HUES6 (cell line): ENCODE measurements around the gene SAC3D1.
A peak's percentile ranks its signal among the peaks of the same experiment; 100 is the strongest.
"Not testable (repeated sequence)": the region's sequence is repeated elsewhere in the genome, so short reads cannot be mapped to it uniquely, and the experiment has no call there.

ENCODE experiments used
- H3K27ac ChIP-seq: 2 replicates; pipeline ENCODE4 v1.7.0; 2013; ENCODE audit warnings: low read depth, mild to moderate bottlenecking, low read length, inconsistent platforms
- H3K27me3 ChIP-seq: 2 replicates; pipeline ENCODE4 v1.6.1; 2013; ENCODE audit warnings: low read length; ENCODE audit not compliant: control insufficient read depth, insufficient read depth
- H3K36me3 ChIP-seq: 2 replicates; pipeline ENCODE4 v1.6.1; 2013; ENCODE audit warnings: low read length; ENCODE audit not compliant: control insufficient read depth, insufficient read depth
- H3K4me1 ChIP-seq: 2 replicates; pipeline ENCODE4 v1.6.1; 2013; ENCODE audit warnings: low read length; ENCODE audit not compliant: control insufficient read depth, insufficient read depth
- H3K4me3 ChIP-seq: 2 replicates; pipeline ENCODE4 v1.5.1; 2013; ENCODE audit warnings: low read depth, low read length
- H3K9ac ChIP-seq: one replicate; pipeline ENCODE4 v1.6.1; 2013; ENCODE audit warnings: mild to moderate bottlenecking, low read length
- H3K9me3 ChIP-seq: 2 replicates; pipeline ENCODE4 v1.6.1; 2013; ENCODE audit warnings: low read depth, low read length; ENCODE audit not compliant: control insufficient read depth, insufficient read depth

Gene SAC3D1

DNA sequence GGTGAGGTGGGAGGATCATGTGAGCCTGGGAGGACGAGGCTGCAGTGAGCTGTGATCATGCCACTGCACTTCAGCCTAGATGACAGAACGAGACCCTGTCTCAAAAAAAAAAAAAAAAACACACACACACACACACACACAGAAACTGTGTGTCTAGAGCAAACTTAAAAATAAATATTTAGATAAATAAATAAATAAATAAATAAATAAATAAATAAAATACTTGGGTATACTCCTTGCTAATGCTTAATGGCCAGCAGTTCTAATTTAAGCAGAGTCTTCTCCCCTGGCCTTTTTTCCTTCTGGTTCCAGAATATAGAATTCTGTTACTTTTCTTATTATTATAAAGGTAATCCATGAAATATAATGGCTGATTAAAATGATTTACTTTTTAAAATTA, 32.1 kb upstream of the SAC3D1 start:
- no peaks in the 10 kb centered on the region for H3K4me1 ChIP-seq
- H3K4me3 ChIP-seq: no peak overlapping the region

DNA sequence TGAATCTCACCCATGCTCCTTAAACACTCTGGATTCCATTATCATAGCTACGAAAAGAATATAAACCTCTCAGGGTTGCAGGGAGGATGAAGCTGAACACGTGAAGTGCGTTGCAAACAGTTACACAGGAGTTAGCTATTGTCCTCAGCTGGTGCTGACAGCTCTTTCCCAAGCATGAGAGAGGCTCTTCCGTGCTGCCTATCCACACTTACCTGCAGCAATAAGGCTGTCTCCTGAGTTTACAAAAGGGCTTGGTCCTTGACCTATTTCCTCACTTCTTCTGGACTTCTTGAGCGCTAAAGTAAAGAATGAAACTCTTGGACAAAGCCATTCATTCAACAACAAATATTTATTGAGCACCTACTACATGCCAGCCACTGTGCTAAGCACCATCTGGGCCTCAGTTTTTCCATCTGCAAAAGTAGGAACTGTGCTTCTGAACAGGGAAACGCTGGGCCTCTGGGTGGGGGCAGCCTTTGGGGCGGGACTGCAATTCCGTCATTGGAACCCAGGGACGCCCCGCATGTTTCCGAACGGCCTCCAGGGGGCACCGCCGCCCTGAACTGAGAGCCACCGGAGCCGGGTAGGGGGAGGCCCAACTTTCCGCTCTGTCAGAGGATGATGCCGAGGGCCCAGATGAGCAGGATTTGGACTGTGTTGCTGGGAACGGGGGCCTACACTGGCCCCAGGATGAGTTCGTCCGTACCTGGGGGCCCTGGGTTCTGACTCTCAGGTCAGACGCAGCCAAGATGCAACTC, 27.7 kb upstream of the SAC3D1 start:
- peak overlapping the region; percentile 81 for H3K27ac ChIP-seq
- H3K4me1 ChIP-seq: no peaks in the 10 kb centered on the region
- no peaks in the 10 kb centered on the region for H3K9me3 ChIP-seq
- H3K27me3 ChIP-seq: no peaks in the 10 kb centered on the region
- H3K4me3 ChIP-seq: peak overlapping the region; percentile 85
- H3K9ac ChIP-seq: peak overlapping the region; percentile 84
- peaks cover 18% of the 10 kb centered on the region for H3K36me3 ChIP-seq

More for the DNA sequence above, 32.1 kb upstream of the SAC3D1 start:
- Histone ChIP-seq H3K9me3 (no peaks in the 10 kb centered on the region), H3K27ac (no peak overlapping the region), H3K9ac (no peak overlapping the region), H3K36me3 (no peaks in the 10 kb centered on the region), H3K27me3 (no peaks in the 10 kb centered on the region)

DNA sequence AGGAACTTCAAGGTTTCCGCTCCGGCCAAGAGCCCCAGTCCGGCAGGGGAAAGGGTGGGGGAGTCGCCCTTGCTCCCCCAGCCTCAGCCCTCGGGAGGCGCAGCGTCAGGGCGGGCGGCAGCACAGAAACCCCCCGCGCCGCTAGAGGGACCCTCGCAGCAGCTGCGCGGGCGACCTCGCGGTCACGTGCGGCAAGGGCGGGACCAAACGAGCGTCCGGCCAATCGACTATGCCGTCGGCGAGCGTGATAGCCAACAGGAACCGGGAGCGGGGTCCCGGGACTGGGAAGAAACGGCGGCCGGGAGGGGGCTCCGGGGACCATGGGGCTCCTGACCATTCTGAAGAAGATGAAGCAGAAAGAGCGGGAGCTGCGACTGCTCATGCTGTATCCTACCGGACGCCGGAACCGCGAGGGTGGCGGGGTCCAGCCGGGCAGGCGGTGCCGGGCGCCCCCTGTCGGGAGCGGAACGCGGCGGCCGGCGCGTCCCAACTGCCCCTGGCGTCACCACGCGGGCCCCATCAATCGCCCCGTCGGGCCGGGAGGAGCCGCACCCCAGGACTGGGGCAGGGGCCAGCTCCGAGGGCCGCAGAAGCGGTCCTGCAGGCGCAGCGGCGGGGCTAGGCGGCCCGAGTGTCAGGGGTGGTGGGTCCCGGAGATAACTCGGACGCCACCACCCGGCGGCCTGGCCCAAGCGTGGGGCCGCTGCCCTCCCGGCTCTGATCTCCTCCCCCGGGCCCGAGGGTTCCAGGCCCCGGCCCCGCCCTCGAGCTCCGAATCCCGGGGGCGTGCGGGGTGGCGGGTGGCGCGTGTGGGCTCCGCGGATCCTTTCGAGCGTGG, 26.9 kb upstream of the SAC3D1 start, which contains the start of gene ARL2:
ARL2 (plus strand) TSS at position 273 of the 838 bp plus-strand sequence; CDS start at position 321, 48 bp downstream.
- Histone ChIP-seq H3K27me3 (no peaks in the 10 kb centered on the region), H3K27ac (peak within 1 kb of the TSS; percentile 81), H3K4me3 (peak within 1 kb of the TSS; percentile 85), H3K4me1 (no peaks in the 10 kb centered on the region), H3K9me3 (no peaks in the 10 kb centered on the region), H3K9ac (peak within 1 kb of the TSS; percentile 84), H3K36me3 (peaks cover 25% of the 10 kb centered on the region)

DNA sequence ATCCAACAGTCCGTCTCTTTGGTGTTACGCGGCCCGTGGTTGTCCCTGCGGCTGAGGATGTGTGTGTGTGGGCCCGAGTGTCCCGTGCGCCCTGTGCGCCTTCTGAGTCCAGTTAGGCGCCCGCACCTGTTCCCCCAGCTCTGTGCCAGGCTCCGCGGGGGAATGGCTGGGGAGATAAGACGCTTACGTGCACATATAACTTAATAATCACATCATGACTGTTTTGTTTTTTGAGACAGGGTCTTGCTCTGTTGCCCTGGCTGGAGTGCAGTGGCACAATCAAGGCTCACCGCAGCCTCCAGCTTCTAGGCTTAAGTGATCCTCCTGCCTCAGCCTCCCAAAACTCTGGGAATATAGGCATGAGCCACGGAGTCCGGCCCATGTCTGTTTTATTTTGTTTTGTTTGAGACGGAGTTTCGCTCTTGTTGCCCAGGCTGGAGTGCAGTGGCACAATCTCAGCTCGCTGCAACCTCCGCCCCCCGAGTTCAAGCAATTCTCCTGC, 26.2 kb upstream of the SAC3D1 start:
- peak overlapping the region; percentile 65; the same call in 1 of the 2 replicates for H3K27ac ChIP-seq
- peak overlapping the region; percentile 85 for H3K4me3 ChIP-seq
- peak overlapping the region; percentile 84 for H3K9ac ChIP-seq
- H3K27me3 ChIP-seq: no peaks in the 10 kb centered on the region
- no peaks in the 10 kb centered on the region for H3K9me3 ChIP-seq
- no peaks in the 10 kb centered on the region for H3K4me1 ChIP-seq
- H3K36me3 ChIP-seq: peaks cover 29% of the 10 kb centered on the region

DNA sequence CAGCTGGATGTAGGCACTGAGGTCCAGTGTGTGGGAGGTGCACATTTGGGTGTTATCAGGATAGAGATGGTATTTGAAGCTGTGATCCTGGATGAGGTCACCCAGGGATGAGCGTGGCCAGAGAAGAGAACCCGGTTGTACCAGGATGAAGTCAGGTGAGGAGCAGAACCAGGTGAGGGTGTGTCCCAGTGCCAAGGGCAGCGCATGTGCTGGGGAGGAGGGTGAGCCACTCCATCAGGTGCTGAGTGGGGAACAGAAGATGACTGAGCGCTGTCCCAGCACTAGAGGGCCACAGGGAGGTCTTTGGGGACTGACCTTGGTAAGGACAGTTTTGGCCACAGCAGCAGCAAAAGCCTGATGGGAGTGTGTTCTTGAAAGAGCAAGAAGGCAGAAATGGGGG, 24.3 kb upstream of the SAC3D1 start:
- Histone ChIP-seq H3K4me1 (no peaks in the 10 kb centered on the region), H3K4me3 (no peak overlapping the region), H3K36me3 (peaks cover 45% of the 10 kb centered on the region), H3K27me3 (no peaks in the 10 kb centered on the region), H3K9ac (no peak overlapping the region), H3K9me3 (no peaks in the 10 kb centered on the region), H3K27ac (no peak overlapping the region)

DNA sequence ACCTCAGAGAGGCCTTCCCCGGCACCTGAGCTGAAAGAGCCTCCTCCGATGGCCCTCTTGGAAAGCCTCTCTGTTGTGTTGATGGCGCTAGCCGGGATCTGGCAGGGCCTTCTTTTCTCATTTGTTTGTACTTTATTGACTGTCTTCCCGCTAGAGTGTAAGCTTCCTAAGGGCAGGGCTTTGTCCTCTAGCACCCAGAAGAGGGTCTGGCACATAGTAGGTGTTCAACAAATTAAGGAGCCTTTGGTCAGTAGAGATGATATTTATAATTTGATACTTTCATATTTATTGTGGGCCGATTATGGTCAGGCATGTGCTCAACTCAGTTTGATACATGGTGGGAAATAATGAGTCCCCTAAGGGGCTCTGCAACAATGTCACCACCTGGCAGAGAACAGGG, 23.1 kb upstream of the SAC3D1 start:
- Histone ChIP-seq H3K27ac (no peak overlapping the region), H3K9me3 (no peaks in the 10 kb centered on the region), H3K4me3 (no peak overlapping the region), H3K36me3 (peaks cover 52% of the 10 kb centered on the region), H3K9ac (no peak overlapping the region), H3K27me3 (no peaks in the 10 kb centered on the region), H3K4me1 (no peaks in the 10 kb centered on the region)

DNA sequence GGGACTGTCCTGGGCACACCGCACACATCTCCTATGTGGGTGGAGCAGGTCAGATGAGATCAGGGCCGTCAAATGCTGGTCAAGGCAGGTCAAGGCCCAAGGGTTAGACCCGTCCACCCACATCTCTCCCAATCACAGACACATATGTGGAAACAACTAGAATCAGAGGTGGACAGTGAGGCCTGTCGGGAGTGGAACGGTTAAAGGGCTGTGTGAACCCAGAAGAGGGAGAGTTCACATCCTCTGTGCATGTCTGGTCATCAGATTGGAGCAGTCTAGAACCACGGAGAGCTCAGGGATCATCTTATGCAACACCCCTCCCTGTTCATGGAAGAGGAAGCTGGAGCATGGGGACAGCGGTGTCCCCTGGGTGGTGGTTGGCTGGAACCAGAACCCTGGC, 21.2 kb upstream of the SAC3D1 start:
- Histone ChIP-seq H3K9me3 (no peaks in the 10 kb centered on the region), H3K9ac (no peak overlapping the region), H3K27me3 (no peaks in the 10 kb centered on the region), H3K36me3 (peaks cover 52% of the 10 kb centered on the region), H3K4me1 (no peaks in the 10 kb centered on the region), H3K27ac (no peak overlapping the region), H3K4me3 (no peak overlapping the region)

DNA sequence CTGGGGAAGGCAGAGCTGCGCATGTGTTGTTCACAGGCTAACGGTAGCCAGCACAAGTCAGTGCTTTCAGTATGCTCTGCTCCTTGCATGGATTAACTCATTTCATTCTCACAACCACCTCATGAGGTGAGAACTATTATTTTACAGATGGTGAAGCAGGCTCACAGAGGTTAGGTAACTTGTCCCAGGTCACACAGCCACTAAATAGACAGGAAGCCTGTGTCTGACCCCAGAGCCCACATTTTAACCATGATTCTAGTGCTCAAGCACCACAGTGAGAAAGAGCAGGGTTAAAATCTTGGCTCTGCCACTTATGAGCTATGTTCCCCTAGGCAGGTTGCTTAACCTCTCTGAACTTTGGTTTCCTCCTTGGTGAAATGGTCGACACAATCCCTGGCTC, 20.0 kb upstream of the SAC3D1 start:
- Histone ChIP-seq H3K9ac (no peak overlapping the region), H3K36me3 (peaks cover 52% of the 10 kb centered on the region), H3K27ac (no peak overlapping the region), H3K4me3 (no peak overlapping the region), H3K4me1 (no peaks in the 10 kb centered on the region), H3K9me3 (no peaks in the 10 kb centered on the region), H3K27me3 (no peaks in the 10 kb centered on the region)

DNA sequence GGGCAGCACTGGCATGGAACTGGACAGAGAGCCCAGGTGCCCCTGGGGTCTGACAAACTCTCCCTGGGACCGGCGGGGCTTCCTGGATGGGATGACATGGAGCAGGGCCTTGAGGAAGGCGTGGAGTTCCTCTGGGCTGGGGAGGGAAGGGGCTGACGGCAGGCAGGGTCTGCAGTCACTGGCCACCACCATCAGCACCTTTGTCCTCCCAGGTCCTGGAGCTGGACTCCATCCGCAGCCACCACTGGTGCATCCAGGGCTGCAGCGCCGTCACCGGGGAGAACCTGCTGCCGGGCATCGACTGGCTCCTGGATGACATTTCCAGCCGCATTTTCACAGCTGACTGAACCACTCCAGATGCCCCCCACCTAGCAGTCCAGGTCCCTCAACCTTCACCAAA, 19.5 kb upstream of the SAC3D1 start:
- no peaks in the 10 kb centered on the region for H3K9me3 ChIP-seq
- no peak overlapping the region for H3K27ac ChIP-seq
- H3K4me3 ChIP-seq: no peak overlapping the region
- no peaks in the 10 kb centered on the region for H3K27me3 ChIP-seq
- no peaks in the 10 kb centered on the region for H3K4me1 ChIP-seq
- H3K36me3 ChIP-seq: peaks cover 48% of the 10 kb centered on the region
- no peak overlapping the region for H3K9ac ChIP-seq

DNA sequence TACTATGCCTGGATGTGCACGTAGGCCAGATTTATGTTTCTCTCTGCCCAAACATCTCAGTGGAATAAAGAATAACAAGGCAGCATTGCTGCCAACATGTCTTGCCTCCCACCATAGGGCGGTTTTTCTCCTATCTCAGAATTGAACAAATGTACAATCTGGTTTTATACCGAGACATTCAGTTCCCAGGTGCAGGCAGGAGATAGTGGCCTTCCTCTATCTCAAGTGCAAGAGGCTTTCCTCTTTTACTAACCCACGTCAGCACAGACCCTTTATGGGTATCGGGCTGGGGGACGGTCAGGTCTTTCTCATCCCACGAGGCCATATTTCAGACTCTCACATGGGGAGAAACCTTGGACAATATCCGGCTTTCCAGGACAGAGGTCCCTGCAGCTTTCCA, 17.5 kb upstream of the SAC3D1 start:
- H3K27me3 ChIP-seq, H3K4me3 ChIP-seq, H3K27ac ChIP-seq, H3K4me1 ChIP-seq, H3K9ac ChIP-seq, H3K9me3 ChIP-seq: not testable (repeated sequence)
- H3K36me3 ChIP-seq: peaks cover 32% of the 10 kb centered on the region

DNA sequence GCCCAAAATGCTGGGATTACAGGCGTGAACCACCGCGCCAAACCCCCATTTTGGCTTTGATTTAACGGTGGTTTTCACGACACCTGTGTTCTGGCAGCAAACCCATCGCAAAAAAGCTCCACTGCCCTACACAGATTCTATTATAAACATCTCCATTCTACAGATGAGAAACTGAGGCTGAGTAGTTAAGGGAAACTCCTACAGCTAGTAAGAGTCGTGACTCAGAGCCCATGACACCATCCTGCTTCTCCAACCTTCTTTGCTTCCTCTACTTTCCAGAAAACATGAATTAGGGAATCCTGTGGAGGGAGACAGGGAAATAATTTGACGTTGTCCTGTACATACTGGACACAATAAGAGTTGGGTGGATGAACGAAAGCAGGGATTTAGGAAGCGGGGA, 14.2 kb upstream of the SAC3D1 start:
- H3K4me3 ChIP-seq: peak overlapping the region; percentile 76
- no peaks in the 10 kb centered on the region for H3K9me3 ChIP-seq
- no peak overlapping the region for H3K27ac ChIP-seq
- no peak overlapping the region for H3K9ac ChIP-seq
- H3K27me3 ChIP-seq: no peaks in the 10 kb centered on the region
- peaks cover 6% of the 10 kb centered on the region for H3K36me3 ChIP-seq
- H3K4me1 ChIP-seq: peaks cover 8% of the 10 kb centered on the region; the same call in 1 of the 2 replicates
